H9 (cell line): ENCODE results near the gene GPR68. TPM values are rescaled to one million over a fixed set of nuclear protein-coding genes. Genes with fewer than 3 reads are reported as not detected.

Source experiments
- DNase-seq: peaks from one replicate; pipeline ENCODE4 v3.0.0-alpha.2; 2017
- H2AFZ ChIP-seq: one replicate; pipeline ENCODE4 v1.6.1; 2013; ENCODE audit warnings: mild to moderate bottlenecking, low read length, control low read depth, moderate library complexity
- H2AK5ac ChIP-seq: 2 replicates; pipeline ENCODE4 v1.6.1; 2013; ENCODE audit warnings: low read length, control low read depth, mixed read lengths; ENCODE audit not compliant: insufficient read length
- H2BK120ac ChIP-seq: one replicate; pipeline ENCODE4 v1.6.1; 2013; ENCODE audit warnings: low read depth, mild to moderate bottlenecking, low read length, control low read depth, inconsistent platforms; ENCODE audit not compliant: poor library complexity, severe bottlenecking
- H2BK12ac ChIP-seq: 2 replicates; pipeline ENCODE4 v1.6.1; 2013; ENCODE audit warnings: low read length, control low read depth, mixed read lengths, low read depth; ENCODE audit not compliant: insufficient read length
- H2BK15ac ChIP-seq: 2 replicates; pipeline ENCODE4 v1.6.1; 2013; ENCODE audit warnings: low read depth, low read length, control low read depth
- H2BK20ac ChIP-seq: one replicate; pipeline ENCODE4 v1.6.1; 2013; ENCODE audit warnings: low read depth, mild to moderate bottlenecking, low read length, control low read depth, inconsistent platforms; ENCODE audit not compliant: poor library complexity, severe bottlenecking
- H2BK5ac ChIP-seq: 2 replicates; pipeline ENCODE4 v1.6.1; 2013; ENCODE audit warnings: low read length, control low read depth, mixed read lengths; ENCODE audit not compliant: insufficient read length
- H3K14ac ChIP-seq: 2 replicates; pipeline ENCODE4 v1.6.1; 2013; ENCODE audit warnings: low read length, control low read depth; ENCODE audit not compliant: insufficient read depth
- H3K18ac ChIP-seq: 2 replicates; pipeline ENCODE4 v1.6.1; 2013; ENCODE audit warnings: low read depth, mild to moderate bottlenecking, mixed read lengths, low read length, control low read depth; ENCODE audit not compliant: insufficient read length
- H3K23ac ChIP-seq: 2 replicates; pipeline ENCODE4 v1.6.1; 2013; ENCODE audit warnings: low read length, control low read depth, mixed read lengths, low read depth; ENCODE audit not compliant: insufficient read length
- H3K23me2 ChIP-seq: 2 replicates; pipeline ENCODE4 v1.6.1; 2013; ENCODE audit warnings: low read depth, mild to moderate bottlenecking, mixed read lengths, low read length, control low read depth; ENCODE audit not compliant: insufficient read length, poor library complexity, severe bottlenecking
- H3K27ac ChIP-seq: 2 replicates; pipeline ENCODE4 v1.5.1; 2013; ENCODE audit warnings: low read length, control low read depth, mixed read lengths, low read depth; ENCODE audit not compliant: insufficient read length
- H3K27me3 ChIP-seq: 2 replicates; pipeline ENCODE4 v1.6.1; 2013; ENCODE audit warnings: low read length, control low read depth, inconsistent platforms; ENCODE audit not compliant: insufficient read depth
- H3K4ac ChIP-seq: 2 replicates; pipeline ENCODE4 v1.6.1; 2013; ENCODE audit warnings: low read depth, mild to moderate bottlenecking, control low read depth, inconsistent platforms, low read length, moderate library complexity
- H3K4me1 ChIP-seq: 2 replicates; pipeline ENCODE4 v1.6.1; 2013; ENCODE audit warnings: low read length, control low read depth, inconsistent platforms; ENCODE audit not compliant: insufficient read depth
- H3K4me2 ChIP-seq: 2 replicates; pipeline ENCODE4 v1.6.1; 2013; ENCODE audit warnings: low read length, control low read depth, mixed read lengths; ENCODE audit not compliant: insufficient read length, insufficient read depth
- H3K56ac ChIP-seq: 2 replicates; pipeline ENCODE4 v1.6.1; 2013; ENCODE audit warnings: low read depth, mild to moderate bottlenecking, mixed read lengths, low read length, control low read depth; ENCODE audit not compliant: insufficient read length
- H3K79me1 ChIP-seq: 2 replicates; pipeline ENCODE4 v1.6.1; 2013; ENCODE audit warnings: low read depth, mild to moderate bottlenecking, moderate library complexity, low read length, control low read depth, inconsistent platforms; ENCODE audit not compliant: insufficient read depth, poor library complexity, severe bottlenecking
- H3K79me2 ChIP-seq: 2 replicates; pipeline ENCODE4 v1.6.1; 2013; ENCODE audit warnings: low read length, control low read depth, inconsistent platforms; ENCODE audit not compliant: insufficient read depth
- H3K9ac ChIP-seq: 2 replicates; pipeline ENCODE4 v1.6.1; 2013; ENCODE audit warnings: low read length, control low read depth, mixed read lengths; ENCODE audit not compliant: insufficient read length; ENCODE audit errors: extremely low read depth
- H3K9me3 ChIP-seq: one replicate; pipeline ENCODE4 v1.6.1; 2013; ENCODE audit warnings: low read depth, low read length, inconsistent platforms; ENCODE audit not compliant: control insufficient read depth
- H3T11ph ChIP-seq: one replicate; pipeline ENCODE4 v1.6.1; 2013; ENCODE audit warnings: mild to moderate bottlenecking, low read length, control low read depth, inconsistent platforms
- H4K20me1 ChIP-seq: one replicate; pipeline ENCODE4 v1.6.1; 2013; ENCODE audit not compliant: control insufficient read depth, insufficient read length, insufficient read depth
- H4K5ac ChIP-seq: 2 replicates; pipeline ENCODE4 v1.6.1; 2013; ENCODE audit warnings: low read depth, mild to moderate bottlenecking, mixed read lengths, low read length, control low read depth; ENCODE audit not compliant: insufficient read length
- H4K8ac ChIP-seq: replicated peaks from 2 replicates; pipeline ENCODE4 v1.6.1; 2013; ENCODE audit warnings: low read length, control low read depth, mixed read lengths, low read depth; ENCODE audit not compliant: insufficient read length
- H4K91ac ChIP-seq: 2 replicates; pipeline ENCODE4 v1.6.1; 2013; ENCODE audit warnings: low read depth, mild to moderate bottlenecking, moderate library complexity, mixed read lengths, low read length, control low read depth; ENCODE audit not compliant: insufficient read length
- H3K27ac Mint-ChIP-seq, 3 experiments: 2 replicates in 2 of 3; 3 replicates in 1 of 3; pipeline ENCODE4 v1.8.0; 2020 to 2021; ENCODE audit warnings: mixed read lengths in 3 of 3, mild to moderate bottlenecking in 1 of 3, moderate library complexity in 1 of 3
- H3K27me3 Mint-ChIP-seq: 2 replicates; pipeline ENCODE4 v1.8.0; 2021; ENCODE audit warnings: low read depth, mild to moderate bottlenecking, moderate library complexity, mixed read lengths
- H3K36me3 Mint-ChIP-seq, 3 experiments: 2 replicates in 2 of 3; 3 replicates in 1 of 3; pipeline ENCODE4 v1.8.0; 2020 to 2021; ENCODE audit warnings: low read depth in 3 of 3, mixed read lengths in 3 of 3; ENCODE audit not compliant: insufficient read depth in 1 of 3
- H3K4me1 Mint-ChIP-seq, 2 experiments: 2 replicates each; pipeline ENCODE4 v1.8.0; 2020; ENCODE audit warnings: mixed read lengths in 2 of 2
- H3K4me3 Mint-ChIP-seq, 2 experiments: 2 replicates in 1 of 2; 3 replicates in 1 of 2; pipeline ENCODE4 v1.8.0; 2020 to 2021; ENCODE audit warnings: mild to moderate bottlenecking in 2 of 2, mixed read lengths in 2 of 2, moderate library complexity in 1 of 2
- H3K9me3 Mint-ChIP-seq, 2 experiments: 2 replicates in 1 of 2; 3 replicates in 1 of 2; pipeline ENCODE4 v1.8.0; 2020; ENCODE audit warnings: mild to moderate bottlenecking in 2 of 2, mixed read lengths in 2 of 2, moderate library complexity in 1 of 2
- CTCF ChIP-seq: fragments of 200-600 bp; sonication (generic); conservative IDR thresholded peaks from 3 replicates; pipeline ENCODE4 v1.8.0; 2021; ENCODE audit warnings: antibody characterized with exemption, mild to moderate bottlenecking
- WGBS: extraction: QIAGEN DNeasy Blood & Tissue Kit; methylation state at CpG from one replicate; pipeline ENCODE4 v1.1.7; 2013; ENCODE audit warnings: missing lambda C conversion rate, low lambda C conversion rate, mixed read lengths; ENCODE audit not compliant: insufficient read length; ENCODE audit errors: extremely low coverage; 5-methylcytosine and 5-hydroxymethylcytosine counted together
- total RNA-seq: library from RNA; stranded (reverse); gene quantifications from 2 replicates; pipeline ENCODE4 v1.2.1, GENCODE V29; 2021

GPR68 gene
- total RNA-seq, 1 experiment from 2014 or later, result 0.33 TPM

DNA sequence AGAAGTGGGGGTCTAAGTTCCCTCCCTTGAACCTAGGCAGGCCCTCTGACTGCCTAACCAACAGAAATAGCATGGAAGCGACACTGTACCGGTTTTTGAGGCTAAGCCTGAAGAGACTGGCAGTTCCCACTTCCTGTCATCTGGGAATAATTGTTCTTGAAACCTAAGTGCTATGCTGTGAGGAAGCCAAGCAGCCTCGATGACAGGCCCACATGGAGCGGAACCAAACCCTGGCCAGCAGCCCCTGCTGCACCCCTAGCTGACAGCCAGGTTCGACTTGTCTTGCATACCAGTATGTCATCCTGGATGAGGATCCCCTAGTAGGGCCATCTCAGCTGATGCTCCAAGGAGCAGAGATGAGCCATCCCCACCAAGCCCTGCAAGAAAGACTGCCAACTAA is 6.4 kb upstream of the GPR68 start:
- Histone ChIP-seq H4K20me1 (no peaks in the 10 kb centered on the region), H3T11ph (no peak overlapping the region), H3K27ac (no peak overlapping the region), H3K23me2 (peaks cover 3% of the 10 kb centered on the region), H2BK120ac (no peak overlapping the region), H3K79me2 (no peaks in the 10 kb centered on the region), H2AK5ac (no peak overlapping the region), H3K4ac (no peak overlapping the region), H3K79me1 (no peaks in the 10 kb centered on the region), H3K18ac (no peak overlapping the region), H3K14ac (no peak overlapping the region), H4K91ac (no peak overlapping the region), H3K56ac (no peak overlapping the region), H3K9ac (no peak overlapping the region), H2AFZ (no peak overlapping the region), H3K23ac (no peak overlapping the region), H3K4me1 (peaks cover 2% of the 10 kb centered on the region; the same call in 1 of the 2 replicates), H2BK12ac (no peak overlapping the region), H3K9me3 (no peaks in the 10 kb centered on the region), H2BK15ac (no peak overlapping the region), H3K27me3 (no peaks in the 10 kb centered on the region; the same call in 1 of the 2 replicates), H3K4me2 (no peak overlapping the region), H2BK20ac (no peak overlapping the region), H2BK5ac (no peak overlapping the region), H4K8ac (no peak overlapping the region), H4K5ac (no peak overlapping the region)
- no peaks in the 10 kb centered on the region; a peak in 2 of 5 replicates for H3K9me3 Mint-ChIP-seq
- no peak overlapping the region for H3K27ac Mint-ChIP-seq
- no peak for TF ChIP-seq CTCF
- no peak for DNase-seq
- peaks cover 40% of the 10 kb centered on the region for H3K27me3 Mint-ChIP-seq
- H3K36me3 Mint-ChIP-seq, result no peaks in the 10 kb centered on the region
- H3K4me1 Mint-ChIP-seq, result peaks cover 15 to 17% of the 10 kb centered on the region in 2 experiments
- no CpG with 5 or more reads among the region's 5 CpGs for WGBS
- no peak overlapping the region; a peak in 1 of 5 replicates for H3K4me3 Mint-ChIP-seq
